22Rv1 (cell line): ENCODE measurements around the gene CTNNBIP1.

Experiments used
- ZFX ChIP-seq: fragments of 450-650 bp; IDR thresholded peaks from 2 replicates; pipeline ENCODE4 v1.6.1; 2017; ENCODE audit warnings: antibody characterized with exemption, borderline replicate concordance
- TF ChIP-seq, protein P1 (sequence below): fragments of 450-650 bp; IDR thresholded peaks from 2 replicates; pipeline ENCODE4 v1.5.1; 2017; ENCODE audit warnings: mild to moderate bottlenecking

DNA sequence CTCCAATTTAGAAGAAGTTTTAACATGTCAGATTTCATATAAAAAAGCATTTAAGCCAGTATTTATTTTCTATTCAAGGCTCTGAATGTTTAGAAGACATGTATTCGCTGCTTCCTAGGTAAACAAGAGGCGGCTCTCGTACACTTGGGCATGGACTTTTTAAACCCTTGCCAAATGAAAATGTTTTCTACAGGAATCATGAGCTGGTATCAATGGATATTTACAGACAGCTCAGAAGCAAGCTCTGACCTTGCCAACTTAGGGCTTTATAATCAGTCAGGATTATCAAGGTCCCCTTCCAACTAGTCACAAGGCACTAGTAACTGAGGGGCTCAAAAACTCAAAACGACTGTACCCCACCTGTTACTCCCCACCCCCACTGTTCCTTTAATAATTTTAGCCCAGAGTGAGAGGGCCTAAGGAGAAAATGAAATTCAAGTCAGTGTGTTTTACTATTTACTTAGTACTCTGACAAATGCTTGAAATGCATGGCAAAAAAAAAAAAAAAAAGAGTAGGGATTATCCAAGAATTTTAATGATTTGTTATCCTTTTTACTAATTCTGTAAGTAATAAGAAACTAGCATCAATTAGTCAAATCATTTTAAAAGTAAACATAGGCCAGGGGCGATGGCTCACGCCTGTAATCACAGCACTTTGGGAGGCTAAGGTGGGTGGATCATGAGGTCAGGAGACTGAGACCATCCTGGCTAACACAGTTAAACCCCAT lies 98.7 kb downstream of the CTNNBIP1 start:
- TF ChIP-seq, protein P1, sequence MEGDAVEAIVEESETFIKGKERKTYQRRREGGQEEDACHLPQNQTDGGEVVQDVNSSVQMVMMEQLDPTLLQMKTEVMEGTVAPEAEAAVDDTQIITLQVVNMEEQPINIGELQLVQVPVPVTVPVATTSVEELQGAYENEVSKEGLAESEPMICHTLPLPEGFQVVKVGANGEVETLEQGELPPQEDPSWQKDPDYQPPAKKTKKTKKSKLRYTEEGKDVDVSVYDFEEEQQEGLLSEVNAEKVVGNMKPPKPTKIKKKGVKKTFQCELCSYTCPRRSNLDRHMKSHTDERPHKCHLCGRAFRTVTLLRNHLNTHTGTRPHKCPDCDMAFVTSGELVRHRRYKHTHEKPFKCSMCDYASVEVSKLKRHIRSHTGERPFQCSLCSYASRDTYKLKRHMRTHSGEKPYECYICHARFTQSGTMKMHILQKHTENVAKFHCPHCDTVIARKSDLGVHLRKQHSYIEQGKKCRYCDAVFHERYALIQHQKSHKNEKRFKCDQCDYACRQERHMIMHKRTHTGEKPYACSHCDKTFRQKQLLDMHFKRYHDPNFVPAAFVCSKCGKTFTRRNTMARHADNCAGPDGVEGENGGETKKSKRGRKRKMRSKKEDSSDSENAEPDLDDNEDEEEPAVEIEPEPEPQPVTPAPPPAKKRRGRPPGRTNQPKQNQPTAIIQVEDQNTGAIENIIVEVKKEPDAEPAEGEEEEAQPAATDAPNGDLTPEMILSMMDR = no peak
- TF ChIP-seq ZFX = no peak
